HFFc6 (cell line): ENCODE results near the gene KCNIP3. TPM values are rescaled to one million over a fixed set of nuclear protein-coding genes. Genes with fewer than 3 reads are reported as not detected.
"Not testable (repeated sequence)": the region's sequence is repeated elsewhere in the genome, so short reads cannot be mapped to it uniquely, and the experiment has no call there.

Source experiments
- DNase-seq: peaks from one replicate; pipeline ENCODE4 v3.0.0-alpha.2; 2018
- H3K27ac Mint-ChIP-seq: 2 replicates; pipeline ENCODE4 v1.8.0; 2020; ENCODE audit warnings: mild to moderate bottlenecking, mixed read lengths
- H3K27me3 Mint-ChIP-seq: 2 replicates; pipeline ENCODE4 v1.8.0; 2021; ENCODE audit warnings: mild to moderate bottlenecking, moderate library complexity, mixed read lengths; ENCODE audit not compliant: insufficient read depth
- H3K36me3 Mint-ChIP-seq: 2 replicates; pipeline ENCODE4 v1.8.0; 2021; ENCODE audit warnings: low read depth, mixed read lengths
- H3K4me1 Mint-ChIP-seq: 2 replicates; pipeline ENCODE4 v1.8.0; 2020; ENCODE audit warnings: low read depth, mixed read lengths
- H3K4me3 Mint-ChIP-seq: 2 replicates; pipeline ENCODE4 v1.8.0; 2020; ENCODE audit warnings: mild to moderate bottlenecking, moderate library complexity, mixed read lengths
- H3K9me3 Mint-ChIP-seq: 2 replicates; pipeline ENCODE4 v1.8.0; 2020; ENCODE audit warnings: mild to moderate bottlenecking, mixed read lengths
- total RNA-seq, 6 experiments: library from RNA; stranded (reverse); fragmentation: NEBNext Ultra II Directional; extraction: Animal tissue kit (Norgen Biotek cat#: 25700); gene quantifications; 2 replicates in 1 of 6; 3 replicates in 5 of 6; pipeline ENCODE4 v1.2.3, GENCODE V29; 2021
- TF ChIP-seq, protein P1 (sequence below): fragments of 200-600 bp; sonication (generic); IDR thresholded peaks from 2 replicates; pipeline ENCODE4 v1.5.0; 2021; ENCODE audit warnings: antibody characterized with exemption, mild to moderate bottlenecking

The KCNIP3 gene
- total RNA-seq, 6 experiments from 2014 or later = 0.56 to 2.4 (median 0.67) TPM

DNA sequence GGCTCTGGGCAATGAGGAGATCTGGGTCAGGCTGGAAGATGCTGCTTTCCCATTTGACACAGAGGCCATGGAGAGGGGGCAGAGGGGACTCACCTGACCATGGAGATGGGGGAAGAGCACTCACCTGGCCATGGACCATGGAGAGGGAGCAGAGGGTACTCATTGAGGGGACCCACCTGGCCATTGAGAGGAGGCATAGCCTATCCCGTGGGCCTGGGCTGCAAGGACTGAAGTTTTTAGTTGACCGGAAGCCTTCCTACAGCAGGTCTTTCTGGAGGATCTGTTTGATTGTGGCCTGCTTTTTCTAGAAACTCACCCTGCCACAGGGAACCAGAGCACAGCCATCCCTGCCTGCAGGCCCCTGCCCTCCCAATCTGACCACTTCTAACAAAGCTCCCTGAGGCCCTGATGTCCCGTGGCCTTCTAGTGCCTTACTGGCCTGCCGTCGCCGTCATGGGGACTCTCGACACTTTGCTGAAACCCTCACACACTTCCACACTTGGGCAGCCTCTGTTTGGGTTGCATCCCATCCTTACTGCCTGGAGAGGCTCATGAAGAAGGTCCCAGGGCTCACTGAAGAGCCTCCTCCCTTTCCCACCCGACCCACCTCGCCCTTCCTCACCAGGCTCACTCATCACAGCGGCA is 28.0 kb upstream of the KCNIP3 start:
- TF ChIP-seq, protein P1, sequence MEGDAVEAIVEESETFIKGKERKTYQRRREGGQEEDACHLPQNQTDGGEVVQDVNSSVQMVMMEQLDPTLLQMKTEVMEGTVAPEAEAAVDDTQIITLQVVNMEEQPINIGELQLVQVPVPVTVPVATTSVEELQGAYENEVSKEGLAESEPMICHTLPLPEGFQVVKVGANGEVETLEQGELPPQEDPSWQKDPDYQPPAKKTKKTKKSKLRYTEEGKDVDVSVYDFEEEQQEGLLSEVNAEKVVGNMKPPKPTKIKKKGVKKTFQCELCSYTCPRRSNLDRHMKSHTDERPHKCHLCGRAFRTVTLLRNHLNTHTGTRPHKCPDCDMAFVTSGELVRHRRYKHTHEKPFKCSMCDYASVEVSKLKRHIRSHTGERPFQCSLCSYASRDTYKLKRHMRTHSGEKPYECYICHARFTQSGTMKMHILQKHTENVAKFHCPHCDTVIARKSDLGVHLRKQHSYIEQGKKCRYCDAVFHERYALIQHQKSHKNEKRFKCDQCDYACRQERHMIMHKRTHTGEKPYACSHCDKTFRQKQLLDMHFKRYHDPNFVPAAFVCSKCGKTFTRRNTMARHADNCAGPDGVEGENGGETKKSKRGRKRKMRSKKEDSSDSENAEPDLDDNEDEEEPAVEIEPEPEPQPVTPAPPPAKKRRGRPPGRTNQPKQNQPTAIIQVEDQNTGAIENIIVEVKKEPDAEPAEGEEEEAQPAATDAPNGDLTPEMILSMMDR = no peak
- DNase-seq = no peak
- H3K36me3 Mint-ChIP-seq = no peaks in the 10 kb centered on the region
- H3K9me3 Mint-ChIP-seq = no peaks in the 10 kb centered on the region
- H3K4me3 Mint-ChIP-seq = no peak overlapping the region
- no peak overlapping the region for H3K27ac Mint-ChIP-seq
- no peaks in the 10 kb centered on the region for H3K4me1 Mint-ChIP-seq
- H3K27me3 Mint-ChIP-seq = peaks cover 21% of the 10 kb centered on the region

DNA sequence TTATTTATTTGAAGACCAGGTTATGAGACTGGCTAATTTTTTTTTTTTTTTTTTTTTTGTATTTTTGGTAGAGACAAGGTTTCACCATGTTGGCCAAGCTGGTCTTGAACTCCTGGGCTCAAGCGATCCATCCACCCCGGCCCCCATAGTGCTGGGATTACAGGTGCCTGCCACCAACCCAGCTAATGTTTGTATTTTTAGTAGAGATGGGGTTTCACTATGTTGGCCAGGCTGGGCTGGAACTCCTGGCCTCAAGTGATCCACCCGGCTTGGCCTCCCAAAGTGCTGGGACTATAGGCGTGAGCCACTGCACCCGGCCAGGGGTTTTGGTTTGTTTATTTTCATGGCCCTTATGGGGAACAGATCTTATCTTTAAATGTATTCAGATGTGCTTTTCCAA is 27.4 kb upstream of the KCNIP3 start:
- not testable (repeated sequence) for H3K9me3 Mint-ChIP-seq, H3K27ac Mint-ChIP-seq, H3K4me3 Mint-ChIP-seq, DNase-seq, H3K4me1 Mint-ChIP-seq, H3K36me3 Mint-ChIP-seq
- H3K27me3 Mint-ChIP-seq = peaks cover 21% of the 10 kb centered on the region

DNA sequence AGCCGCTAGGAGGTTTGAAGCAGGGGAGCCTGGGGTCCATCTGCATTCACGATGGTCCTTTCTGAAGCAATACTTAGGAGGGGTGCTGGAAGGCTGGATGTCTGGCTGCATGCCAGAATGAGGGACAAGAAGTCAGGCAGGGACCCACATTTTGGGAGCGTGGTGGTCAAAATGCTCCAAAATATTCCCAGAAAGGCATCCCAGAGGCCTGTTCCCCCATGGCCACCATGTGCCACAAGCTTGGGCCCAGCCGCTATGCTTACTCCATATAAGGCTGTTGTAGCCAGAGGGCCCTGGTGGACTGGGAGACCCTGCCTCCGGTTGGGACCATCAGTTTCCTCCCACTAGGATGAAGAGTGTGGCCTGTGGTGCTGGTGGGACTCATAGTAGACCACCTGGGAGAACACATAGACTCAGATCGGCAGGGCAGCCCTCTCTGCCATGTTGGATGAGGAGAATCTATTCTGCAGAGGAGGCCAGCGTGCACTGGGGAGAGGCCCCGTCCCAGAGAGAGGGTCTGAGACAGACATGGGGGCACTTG is 26.5 kb upstream of the KCNIP3 start:
- no peak overlapping the region for H3K27ac Mint-ChIP-seq

DNA sequence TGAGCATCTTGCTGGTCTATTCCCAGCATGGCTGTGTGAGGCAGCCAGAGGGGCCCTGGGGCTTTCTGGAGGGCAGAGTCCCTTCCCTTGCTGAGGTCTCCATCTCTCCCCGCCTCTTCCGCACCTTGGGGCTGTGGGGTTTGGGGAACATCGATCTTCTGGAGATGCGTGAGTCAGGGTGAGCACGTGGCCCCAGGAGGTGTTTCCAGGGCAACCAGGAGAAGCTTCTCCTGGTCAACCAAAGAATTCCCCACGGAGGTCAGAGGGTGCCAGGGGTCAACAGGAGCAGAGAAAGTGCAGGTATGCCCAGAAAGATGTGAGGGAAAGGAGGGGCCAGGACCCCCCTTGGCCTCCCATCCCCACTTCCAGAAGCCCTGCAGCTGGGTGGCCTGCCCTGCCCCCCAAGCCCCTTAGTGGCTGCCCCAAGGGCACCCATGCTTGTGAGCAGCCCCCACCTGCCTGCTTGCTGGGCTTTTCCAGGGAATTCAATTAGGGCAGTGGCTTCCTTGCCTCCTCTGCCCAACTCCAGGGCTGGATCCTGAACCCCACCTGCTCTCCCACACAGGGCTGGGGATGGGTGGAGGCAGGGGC is 25.7 kb upstream of the KCNIP3 start:
- peaks cover 13% of the 10 kb centered on the region for H3K27me3 Mint-ChIP-seq
- H3K36me3 Mint-ChIP-seq = no peaks in the 10 kb centered on the region

More for the DNA sequence above, 26.5 kb upstream of the KCNIP3 start:
- Mint-ChIP-seq H3K4me3 (no peak overlapping the region), H3K36me3 (no peaks in the 10 kb centered on the region), H3K4me1 (no peaks in the 10 kb centered on the region), H3K9me3 (no peaks in the 10 kb centered on the region), H3K27me3 (peaks cover 21% of the 10 kb centered on the region)
- TF ChIP-seq, protein P1 = no peak
- no peak for DNase-seq

DNA sequence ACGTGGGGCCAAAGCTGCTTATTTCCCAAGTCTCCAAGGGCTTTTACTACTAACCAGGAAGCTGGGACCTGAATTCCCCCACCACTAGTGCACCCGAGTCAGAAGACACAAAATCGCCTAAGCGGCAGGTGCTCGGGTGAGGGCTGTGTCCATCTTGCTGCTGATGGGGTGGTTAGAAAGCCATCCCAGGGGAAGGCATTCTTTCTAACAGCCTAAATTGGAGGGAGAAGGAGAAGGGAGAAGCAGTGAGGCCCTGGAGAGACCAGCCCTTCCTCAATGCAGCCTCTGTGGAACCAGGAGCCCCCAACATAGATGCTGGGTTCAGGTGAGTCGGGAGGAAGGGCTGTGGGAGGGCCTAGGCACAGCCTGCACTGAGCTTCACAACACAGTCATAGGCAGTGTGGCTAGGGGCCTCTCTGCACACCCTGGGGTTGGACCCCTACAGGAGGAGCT is 24.8 kb upstream of the KCNIP3 start:
- Mint-ChIP-seq H3K4me1 (no peaks in the 10 kb centered on the region), H3K27ac (no peak overlapping the region), H3K4me3 (no peak overlapping the region), H3K27me3 (peaks cover 8% of the 10 kb centered on the region), H3K9me3 (no peaks in the 10 kb centered on the region), H3K36me3 (no peaks in the 10 kb centered on the region)
- DNase-seq = no peak
- TF ChIP-seq, protein P1 = no peak

More for the DNA sequence above, 25.7 kb upstream of the KCNIP3 start:
- Mint-ChIP-seq H3K4me1 (no peaks in the 10 kb centered on the region), H3K27ac (no peak overlapping the region), H3K4me3 (no peak overlapping the region), H3K9me3 (no peaks in the 10 kb centered on the region)
- TF ChIP-seq, protein P1 = no peak
- no peak for DNase-seq

DNA sequence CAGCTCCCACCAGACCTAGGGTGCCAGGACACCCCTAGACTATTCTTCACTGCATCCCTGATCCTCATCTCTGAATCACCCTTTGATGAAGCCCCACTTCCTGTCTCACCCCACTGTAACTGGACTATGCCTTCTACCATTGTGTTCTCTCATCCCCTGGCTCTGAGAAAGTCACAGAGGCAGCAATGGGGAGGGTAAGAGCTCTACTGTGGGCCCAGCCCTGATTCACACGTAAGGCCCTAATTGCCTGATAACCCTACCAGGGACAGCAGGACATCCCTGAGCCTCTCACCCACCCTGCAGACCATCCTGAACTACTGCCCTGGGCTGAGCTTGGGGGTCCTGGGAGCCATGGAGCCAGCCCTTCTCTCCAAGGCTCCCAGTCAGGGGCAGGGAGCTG is 24.4 kb upstream of the KCNIP3 start:
- no peak for DNase-seq
- Mint-ChIP-seq H3K4me3 (no peak overlapping the region), H3K9me3 (no peaks in the 10 kb centered on the region), H3K36me3 (no peaks in the 10 kb centered on the region), H3K27ac (no peak overlapping the region), H3K4me1 (peaks cover 3% of the 10 kb centered on the region), H3K27me3 (peaks cover 8% of the 10 kb centered on the region)
- TF ChIP-seq, protein P1 = no peak
